ENCODE results near the gene PTGR2. TPM values are rescaled to one million over a fixed set of nuclear protein-coding genes. Genes with fewer than 3 reads are reported as not detected.

Gene PTGR2
- total RNA-seq, 4 donors from 2014 or later = 2.5 to 7.1 (median 4.3) TPM

- no peak for DNase-seq (ENCODE audit: extremely low spot score)
- Histone ChIP-seq H3K27me3 (no peaks in the 10 kb centered on the region), H3K36me3 (peaks cover 0 to 28% (median 8%) of the 10 kb centered on the region in 4 donors), H3K4me1 (no peaks in the 10 kb centered on the region), H3K4me3 (no peak overlapping the region), H3K9me3 (no peaks in the 10 kb centered on the region), H3K27ac (replicated peaks in 1 of 4) (no peak overlapping the region)
- intact Hi-C loops (cut with DNase I) = no loop called here
- 47% methylated on average over 1 of the region's 1 CpG for WGBS
- TF ChIP-seq POLR2AphosphoS5 (IDR thresholded peaks at IDR 0.05) (no peak), POLR2A (IDR thresholded peaks at IDR 0.05; ENCODE audit: low read depth) (no peak), EP300 (IDR thresholded peaks at IDR 0.05) (no peak), CTCF (IDR thresholded peaks at IDR 0.05) (no peak)
Observed at GRCh38 chr14:73879027-73879426, 27.4 kb downstream of the PTGR2 start.

- TF ChIP-seq EP300 (IDR thresholded peaks at IDR 0.05) (no peak), POLR2AphosphoS5 (IDR thresholded peaks at IDR 0.05) (no peak), POLR2A (IDR thresholded peaks at IDR 0.05; ENCODE audit: low read depth) (no peak), CTCF (IDR thresholded peaks at IDR 0.05) (no peak)
- Histone ChIP-seq H3K27ac (replicated peaks in 1 of 4) (peak overlapping the region in 1 of 4 donors; percentile 88), H3K4me3 (no peak overlapping the region), H3K9me3 (no peaks in the 10 kb centered on the region), H3K36me3 (peaks cover 0 to 11% (median 4%) of the 10 kb centered on the region in 4 donors), H3K4me1 (peaks cover 24 to 37% (median 30%) of the 10 kb centered on the region in 4 donors), H3K27me3 (no peaks in the 10 kb centered on the region)
- 84% methylated on average over 8 of the region's 8 CpGs for WGBS
- no peak for DNase-seq (ENCODE audit: extremely low spot score)
- intact Hi-C loops (cut with DNase I) = loop anchor here (5.0 to 10.0 kb wide), 3 partner anchors 32 to 160 kb away; partner anchors contain the start of genes BBOF1, ENTPD5 and PTGR2
Observed at GRCh38 chr14:73884438-73885190, 33.0 kb downstream of the PTGR2 start.

GRCh38 chr14:73886449-73887317 lies 35.1 kb downstream of the PTGR2 start, which contains the start of gene ZNF410:
Gene ZNF410 (plus strand): TSS chr14:73886859. CDS start chr14:73892176, 5,317 bp downstream.
- intact Hi-C loops (cut with DNase I) = loop anchor here (5.0 to 10.0 kb wide), 3 partner anchors 34 to 162 kb away; partner anchors contain the start of genes BBOF1, ENTPD5 and PTGR2
- TF ChIP-seq POLR2A (IDR thresholded peaks at IDR 0.05; ENCODE audit: low read depth) (peak; percentile 48), POLR2AphosphoS5 (IDR thresholded peaks at IDR 0.05) (peak; percentile 90 to 92), CTCF (IDR thresholded peaks at IDR 0.05) (peak in 1 of 3 experiments; percentile 5), EP300 (IDR thresholded peaks at IDR 0.05) (peak; percentile 42)
- peak within 1 kb of the TSS; percentile 88 to 95 (median 93) for H3K27ac ChIP-seq (replicated peaks in 1 of 4)
- H3K27me3 ChIP-seq = no peaks in the 10 kb centered on the region
- H3K9me3 ChIP-seq = no peaks in the 10 kb centered on the region
- H3K4me3 ChIP-seq = peak within 1 kb of the TSS; percentile 65 to 88 (median 82)
- WGBS = 0% methylated on average over 12 of the region's 65 CpGs
- DNase-seq (ENCODE audit: extremely low spot score) = peak; percentile 98
- H3K36me3 ChIP-seq = peaks cover 0 to 5% (median 0%) of the 10 kb centered on the region in 4 donors
- H3K4me1 ChIP-seq = peaks cover 24 to 49% (median 32%) of the 10 kb centered on the region in 4 donors

GRCh38 chr14:73887318-73887616 lies 35.6 kb downstream of the PTGR2 start:
- no peaks in the 10 kb centered on the region for H3K27me3 ChIP-seq
- H3K4me3 ChIP-seq = peak overlapping the region; percentile 65 to 88 (median 82)
- H3K4me1 ChIP-seq = peaks cover 24 to 49% (median 32%) of the 10 kb centered on the region in 4 donors
- H3K27ac ChIP-seq (replicated peaks in 1 of 4) = peak overlapping the region; percentile 88 to 95 (median 93)
- no peak for TF ChIP-seq POLR2AphosphoS5 (IDR thresholded peaks at IDR 0.05)
- no peak for TF ChIP-seq POLR2A (IDR thresholded peaks at IDR 0.05; ENCODE audit: low read depth)
- TF ChIP-seq CTCF (IDR thresholded peaks at IDR 0.05) = no peak
- no peak for TF ChIP-seq EP300 (IDR thresholded peaks at IDR 0.05)
- H3K9me3 ChIP-seq = no peaks in the 10 kb centered on the region
- H3K36me3 ChIP-seq = no peaks in the 10 kb centered on the region
- no peak for DNase-seq (ENCODE audit: extremely low spot score)
- intact Hi-C loops (cut with DNase I) = loop anchor here (5.0 to 10.0 kb wide), 3 partner anchors 35 to 162 kb away; partner anchors contain the start of genes BBOF1, ENTPD5 and PTGR2
- WGBS = 1% methylated on average over 7 of the region's 7 CpGs
